Thoracic aorta (tissue), 2 donors: ENCODE measurements around the gene RASA3. TPM values are rescaled to one million over a fixed set of nuclear protein-coding genes. Genes with fewer than 3 reads are reported as not detected.

Source experiments
- ATAC-seq: fragments of 150-250 bp; one replicate; pipeline ENCODE4 v1.8.0; 2017; ENCODE audit warnings: low read depth; ENCODE audit not compliant: insufficient number of reproducible peaks, low FRiP score
- DNase-seq: peaks from one replicate; pipeline ENCODE4 v3.0.0-alpha.2; 2020; ENCODE audit warnings: low spot score
- H3K27ac ChIP-seq, 2 donors: fragments of 200-600 bp; sonication (generic); 1 replicate in 1 of 2; 2 replicates in 1 of 2; pipeline ENCODE4 v1.5.1; 2016; ENCODE audit warnings: mild to moderate bottlenecking in 2 of 2, moderate library complexity in 2 of 2
- H3K27me3 ChIP-seq: fragments of 200-600 bp; sonication (generic); replicated peaks from 2 replicates; pipeline ENCODE4 v1.6.0; 2016; ENCODE audit warnings: mild to moderate bottlenecking; ENCODE audit not compliant: insufficient read depth
- H3K36me3 ChIP-seq: fragments of 200-600 bp; sonication (generic); one replicate; pipeline ENCODE4 v1.5.1; 2016
- H3K4me1 ChIP-seq, 2 donors: fragments of 200-600 bp; sonication (generic); 1 replicate in 1 of 2; 2 replicates in 1 of 2; pipeline versions ENCODE4 v1.5.1 to v1.6.0; 2016; ENCODE audit warnings: low read depth in 2 of 2, mild to moderate bottlenecking in 1 of 2; ENCODE audit not compliant: control insufficient read depth in 1 of 2
- H3K4me3 ChIP-seq: fragments of 200-600 bp; sonication (generic); 2 replicates; pipeline ENCODE4 v1.5.1; 2016; ENCODE audit warnings: mild to moderate bottlenecking
- H3K9me3 ChIP-seq: fragments of 200-600 bp; sonication (generic); 2 replicates; pipeline ENCODE4 v1.5.1; 2016
- total RNA-seq, 2 donors: library from RNA; depleted of rRNA; stranded (reverse); fragments of >200 nt; gene quantifications; one replicate each; pipeline versions ENCODE4 v1.1.0 to v1.2.3, GENCODE V29; 2016
- TF ChIP-seq, protein P1 (sequence below): fragments of 200-600 bp; sonication (generic); IDR thresholded peaks from one replicate; pipeline ENCODE4 v1.5.1; 2019; ENCODE audit warnings: antibody characterized with exemption

Gene RASA3
- total RNA-seq, 2 donors from 2014 or later, result 38.9 to 48.6 TPM

DNA sequence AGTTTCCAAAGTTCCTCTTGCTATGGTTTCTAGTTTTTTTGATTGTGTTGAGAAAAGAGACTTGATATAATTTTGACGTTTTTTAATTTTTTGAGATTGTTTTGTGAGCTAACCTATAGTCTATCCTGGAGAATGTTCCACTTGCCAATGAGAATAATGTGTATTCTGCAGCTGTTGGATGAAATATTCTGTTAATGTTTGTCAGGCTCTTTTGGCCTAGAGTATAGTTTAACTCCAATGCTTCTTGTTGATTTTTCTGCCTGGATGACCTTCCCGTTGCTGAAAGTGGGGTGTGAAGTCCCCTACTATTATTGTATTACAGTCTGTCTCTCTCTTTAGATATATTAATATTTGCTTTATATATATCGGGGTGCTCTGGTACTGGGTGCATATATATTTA is 40.0 kb downstream of the RASA3 start:
- no peaks in the 10 kb centered on the region for H3K27me3 ChIP-seq
- no peak for DNase-seq
- no peaks in the 10 kb centered on the region for H3K36me3 ChIP-seq
- no peak overlapping the region for H3K27ac ChIP-seq
- TF ChIP-seq, protein P1, sequence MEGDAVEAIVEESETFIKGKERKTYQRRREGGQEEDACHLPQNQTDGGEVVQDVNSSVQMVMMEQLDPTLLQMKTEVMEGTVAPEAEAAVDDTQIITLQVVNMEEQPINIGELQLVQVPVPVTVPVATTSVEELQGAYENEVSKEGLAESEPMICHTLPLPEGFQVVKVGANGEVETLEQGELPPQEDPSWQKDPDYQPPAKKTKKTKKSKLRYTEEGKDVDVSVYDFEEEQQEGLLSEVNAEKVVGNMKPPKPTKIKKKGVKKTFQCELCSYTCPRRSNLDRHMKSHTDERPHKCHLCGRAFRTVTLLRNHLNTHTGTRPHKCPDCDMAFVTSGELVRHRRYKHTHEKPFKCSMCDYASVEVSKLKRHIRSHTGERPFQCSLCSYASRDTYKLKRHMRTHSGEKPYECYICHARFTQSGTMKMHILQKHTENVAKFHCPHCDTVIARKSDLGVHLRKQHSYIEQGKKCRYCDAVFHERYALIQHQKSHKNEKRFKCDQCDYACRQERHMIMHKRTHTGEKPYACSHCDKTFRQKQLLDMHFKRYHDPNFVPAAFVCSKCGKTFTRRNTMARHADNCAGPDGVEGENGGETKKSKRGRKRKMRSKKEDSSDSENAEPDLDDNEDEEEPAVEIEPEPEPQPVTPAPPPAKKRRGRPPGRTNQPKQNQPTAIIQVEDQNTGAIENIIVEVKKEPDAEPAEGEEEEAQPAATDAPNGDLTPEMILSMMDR, result no peak
- H3K4me3 ChIP-seq, result no peak overlapping the region
- H3K4me1 ChIP-seq, result no peaks in the 10 kb centered on the region
- no peak for ATAC-seq
- peaks cover 3% of the 10 kb centered on the region for H3K9me3 ChIP-seq

DNA sequence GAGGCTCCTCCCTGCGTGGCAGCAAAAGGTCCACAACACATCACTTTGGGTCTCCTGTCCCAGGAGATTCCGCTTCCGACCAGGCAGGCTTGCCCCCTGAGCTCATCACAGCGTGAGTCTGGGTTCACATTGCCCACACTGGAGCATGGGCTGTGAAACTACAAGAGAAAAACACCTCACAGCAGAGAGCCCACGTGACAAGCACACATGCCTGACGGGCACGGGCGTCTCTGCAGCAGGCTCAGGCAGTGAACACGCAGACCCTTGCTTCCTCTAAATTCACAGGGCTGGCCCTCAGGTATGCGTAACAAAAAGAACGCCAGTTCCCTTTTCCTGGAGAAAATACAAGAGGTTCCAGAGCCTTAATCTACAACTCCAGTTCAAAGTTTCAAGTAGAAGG is 41.9 kb downstream of the RASA3 start:
- Histone ChIP-seq H3K27me3 (no peaks in the 10 kb centered on the region), H3K9me3 (peaks cover 3% of the 10 kb centered on the region), H3K4me1 (no peaks in the 10 kb centered on the region), H3K4me3 (no peak overlapping the region), H3K27ac (no peak overlapping the region), H3K36me3 (no peaks in the 10 kb centered on the region)
- DNase-seq, result no peak
- ATAC-seq, result no peak
- TF ChIP-seq, protein P1, result no peak

GRCh38 chr13:114089751-114090400 is 42.5 kb downstream of the RASA3 start:
- H3K9me3 ChIP-seq, result peaks cover 3% of the 10 kb centered on the region
- H3K27ac ChIP-seq, result no peak overlapping the region
- no peaks in the 10 kb centered on the region for H3K4me1 ChIP-seq
- no peaks in the 10 kb centered on the region for H3K36me3 ChIP-seq
- H3K4me3 ChIP-seq, result no peak overlapping the region
- H3K27me3 ChIP-seq, result no peaks in the 10 kb centered on the region
- ATAC-seq, result no peak
- DNase-seq, result no peak
- TF ChIP-seq, protein P1, result no peak

GRCh38 chr13:114089341-114089740 is 43.1 kb downstream of the RASA3 start:
- Histone ChIP-seq H3K9me3 (peaks cover 3% of the 10 kb centered on the region), H3K27ac (no peak overlapping the region), H3K36me3 (no peaks in the 10 kb centered on the region), H3K4me3 (no peak overlapping the region), H3K27me3 (no peaks in the 10 kb centered on the region), H3K4me1 (no peaks in the 10 kb centered on the region)
- DNase-seq, result no peak
- TF ChIP-seq, protein P1, result no peak
- no peak for ATAC-seq

- Histone ChIP-seq H3K27ac (no peak overlapping the region), H3K27me3 (no peaks in the 10 kb centered on the region), H3K4me1 (no peaks in the 10 kb centered on the region), H3K9me3 (peaks cover 3% of the 10 kb centered on the region), H3K36me3 (no peaks in the 10 kb centered on the region), H3K4me3 (no peak overlapping the region)
- DNase-seq (no peak), ATAC-seq (no peak)
- TF ChIP-seq, protein P1, result no peak
Observed at GRCh38 chr13:114088863-114089262, 43.6 kb downstream of the RASA3 start.
